SU-DHL-6 (cell line): ENCODE measurements around the gene EFS.

Source experiments
- EZH2phosphoT487 ChIP-seq: fragments of 200-600 bp; sonication (generic), shearing (Covaris generic); conservative IDR thresholded peaks from 2 replicates; pipeline ENCODE4 v1.6.1; 2018; ENCODE audit warnings: mild to moderate bottlenecking, antibody characterized with exemption, low read length, moderate library complexity, mixed read lengths
- TF ChIP-seq, protein P1 (sequence below): fragments of 200-600 bp; sonication (generic); IDR thresholded peaks from one replicate; pipeline ENCODE4 v1.5.1; 2017; ENCODE audit warnings: antibody characterized with exemption, mild to moderate bottlenecking, low read length, moderate library complexity; ENCODE audit not compliant: insufficient read depth, poor library complexity, severe bottlenecking

GRCh38 chr14:23382731-23383440 lies 17.9 kb upstream of the EFS start:
- TF ChIP-seq, protein P1, sequence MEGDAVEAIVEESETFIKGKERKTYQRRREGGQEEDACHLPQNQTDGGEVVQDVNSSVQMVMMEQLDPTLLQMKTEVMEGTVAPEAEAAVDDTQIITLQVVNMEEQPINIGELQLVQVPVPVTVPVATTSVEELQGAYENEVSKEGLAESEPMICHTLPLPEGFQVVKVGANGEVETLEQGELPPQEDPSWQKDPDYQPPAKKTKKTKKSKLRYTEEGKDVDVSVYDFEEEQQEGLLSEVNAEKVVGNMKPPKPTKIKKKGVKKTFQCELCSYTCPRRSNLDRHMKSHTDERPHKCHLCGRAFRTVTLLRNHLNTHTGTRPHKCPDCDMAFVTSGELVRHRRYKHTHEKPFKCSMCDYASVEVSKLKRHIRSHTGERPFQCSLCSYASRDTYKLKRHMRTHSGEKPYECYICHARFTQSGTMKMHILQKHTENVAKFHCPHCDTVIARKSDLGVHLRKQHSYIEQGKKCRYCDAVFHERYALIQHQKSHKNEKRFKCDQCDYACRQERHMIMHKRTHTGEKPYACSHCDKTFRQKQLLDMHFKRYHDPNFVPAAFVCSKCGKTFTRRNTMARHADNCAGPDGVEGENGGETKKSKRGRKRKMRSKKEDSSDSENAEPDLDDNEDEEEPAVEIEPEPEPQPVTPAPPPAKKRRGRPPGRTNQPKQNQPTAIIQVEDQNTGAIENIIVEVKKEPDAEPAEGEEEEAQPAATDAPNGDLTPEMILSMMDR, result no peak
- no peak for TF ChIP-seq EZH2phosphoT487
